GM20431 (cell line): Measurements from ENCODE around the gene CSTB.

ENCODE experiments used
- in situ Hi-C: fragments of 300-500 bp; cut with MseI, MboI; formaldehyde crosslinking; loops from one replicate; pipeline ENCODE4 v1.15.0; 2020; ENCODE audit warnings: low sequenced_read_pairs; ENCODE audit not compliant: unreplicated experiment

CSTB gene

DNA sequence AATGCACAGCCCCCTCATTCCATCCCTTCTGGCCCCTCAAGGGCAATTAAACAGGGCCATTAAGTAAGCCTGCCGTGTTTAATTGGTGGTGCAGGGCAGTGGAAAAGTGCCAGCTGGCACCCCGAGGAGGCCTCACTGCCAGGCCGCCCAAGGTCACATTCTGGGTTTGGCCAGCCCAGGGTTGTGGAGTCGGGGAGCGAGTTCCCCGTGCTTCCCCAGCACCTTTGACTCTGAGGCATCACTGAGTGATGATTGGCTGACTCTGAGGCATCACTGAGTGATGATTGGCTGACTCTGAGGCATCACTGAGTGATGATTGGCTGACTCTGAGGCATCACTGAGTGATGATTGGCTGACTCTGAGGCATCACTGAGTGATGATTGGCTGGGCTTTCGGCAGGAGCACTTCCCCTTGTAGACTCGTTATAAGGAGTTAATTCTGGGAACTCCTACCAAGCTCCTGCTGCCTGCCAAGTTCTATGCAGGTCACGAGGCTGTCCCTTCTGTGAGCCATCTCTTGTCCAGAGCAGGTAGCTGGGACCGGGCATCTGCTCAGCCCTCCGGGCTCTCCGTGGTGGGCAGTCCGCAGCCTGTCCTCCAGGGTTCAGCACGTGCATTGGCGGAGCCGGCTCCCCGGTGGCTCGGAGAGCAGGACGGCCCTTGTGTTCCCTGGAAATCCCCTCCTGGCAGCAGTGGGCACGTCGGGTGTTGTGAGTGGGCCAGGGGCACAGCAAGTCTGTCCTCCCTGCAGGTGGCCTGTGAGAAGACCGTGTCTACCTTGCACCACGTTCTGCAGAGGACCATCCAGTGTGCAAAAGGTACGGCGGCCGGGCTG, 20.9 kb downstream of the CSTB start:
- in situ Hi-C loops = no loop called here

DNA sequence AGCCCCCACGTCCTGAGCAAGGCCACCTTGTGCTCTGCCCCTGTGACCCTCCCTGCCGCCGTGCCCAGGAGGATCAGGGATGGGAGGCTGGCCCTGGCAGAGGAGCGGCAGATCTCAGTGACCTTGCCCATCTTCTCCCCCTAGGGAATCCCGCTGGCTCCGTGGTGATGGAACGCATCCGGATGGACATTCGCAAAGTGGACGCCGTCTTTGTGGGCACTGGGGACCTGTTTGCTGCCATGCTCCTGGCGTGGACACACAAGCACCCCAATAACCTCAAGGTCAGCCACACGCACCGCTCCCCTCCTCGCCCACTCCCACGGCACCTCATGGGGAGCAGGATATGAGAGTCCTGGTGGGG, 22.7 kb downstream of the CSTB start:
- in situ Hi-C loops = no loop called here

GRCh38 chr21:43752758-43753438, 23.2 kb downstream of the CSTB start:
- in situ Hi-C loops = no loop called here

- in situ Hi-C loops = no loop called here
Measured at GRCh38 chr21:43751955-43752591, 24.0 kb downstream of the CSTB start.

DNA sequence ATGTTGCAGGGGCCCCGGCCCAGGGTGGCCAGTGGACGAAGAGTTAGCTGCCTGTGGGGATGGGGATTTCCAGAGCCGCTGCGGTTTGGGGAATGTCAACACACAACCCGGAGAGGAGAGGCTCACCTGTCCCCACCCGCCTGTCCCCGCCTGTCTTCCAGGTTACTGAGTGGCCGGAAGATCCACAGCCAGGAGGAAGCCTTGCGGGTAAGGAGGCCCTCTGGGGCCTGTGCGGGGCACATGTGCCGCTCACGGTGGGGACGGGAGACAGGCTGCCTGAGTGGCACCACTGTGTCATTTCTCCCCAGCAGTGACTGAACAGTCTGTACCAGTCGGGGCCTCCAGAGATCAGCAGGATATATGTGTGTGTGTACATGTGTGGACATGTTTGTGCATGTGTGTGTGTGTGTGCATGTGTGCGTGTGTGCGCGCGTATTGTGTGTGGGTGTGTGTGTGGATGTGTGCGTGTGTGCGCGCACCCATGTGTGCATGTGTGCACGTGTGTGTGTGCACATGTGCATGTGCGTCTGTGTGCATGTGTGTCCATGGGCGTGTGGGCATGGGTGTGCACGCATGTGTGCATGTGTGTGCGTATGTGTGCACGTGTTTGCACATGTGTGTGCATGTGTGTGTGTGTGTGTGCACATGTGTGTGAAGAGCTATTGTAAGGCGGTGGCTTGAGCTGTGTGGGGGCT, 25.6 kb downstream of the CSTB start:
- in situ Hi-C loops = no loop called here

DNA sequence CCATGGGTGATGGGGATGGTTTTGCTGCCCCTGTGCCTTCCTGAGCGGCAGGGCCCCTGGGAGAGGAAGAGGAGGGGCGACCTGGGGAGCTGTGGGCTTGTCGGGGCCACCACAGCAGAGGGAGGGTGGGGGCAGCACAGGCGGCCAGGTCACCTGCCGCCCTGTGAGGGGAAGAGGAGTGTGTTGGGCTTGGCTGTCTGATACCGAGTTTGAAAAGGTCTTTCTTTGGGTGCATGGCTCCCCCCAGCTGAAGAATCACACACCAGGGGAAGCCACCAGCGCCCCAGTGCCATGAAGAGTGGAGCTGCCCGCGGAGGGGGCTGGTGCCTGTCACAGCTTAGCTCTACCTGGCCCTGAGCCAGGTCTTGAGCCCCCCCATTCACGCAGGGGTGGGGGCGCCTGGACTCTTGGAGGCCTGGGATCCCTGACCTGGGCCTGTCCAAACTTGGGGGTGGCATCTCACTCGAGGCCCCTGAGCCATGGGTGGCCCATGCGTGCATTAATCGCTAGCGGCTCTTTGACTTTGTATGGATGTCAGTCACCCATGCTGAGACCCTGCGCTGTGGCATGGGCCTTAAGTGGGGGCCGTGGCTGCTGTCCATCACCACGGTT, 26.4 kb downstream of the CSTB start:
- in situ Hi-C loops = no loop called here

DNA sequence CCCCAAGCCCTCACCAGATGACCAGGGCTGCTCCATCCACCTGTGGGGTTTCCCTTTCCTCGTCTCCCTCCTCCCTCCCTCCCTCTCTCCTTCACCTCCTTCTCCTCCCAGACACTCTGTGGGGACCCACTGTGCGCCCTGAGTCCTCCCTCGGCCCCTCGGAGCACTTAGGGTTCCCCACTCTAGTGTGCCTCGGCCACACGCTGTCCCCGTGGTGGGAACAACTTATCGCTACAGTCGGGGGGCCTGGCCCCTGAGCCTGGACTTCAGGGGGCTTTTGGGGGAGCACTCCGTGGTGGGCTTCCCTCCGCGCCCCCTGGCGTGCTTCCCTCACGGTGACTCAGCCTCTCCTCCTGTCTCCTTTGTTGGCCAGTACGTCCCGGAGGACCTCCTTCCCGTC, 27.5 kb downstream of the CSTB start:
- in situ Hi-C loops = no loop called here

- in situ Hi-C loops = no loop called here
Measured at GRCh38 chr21:43745772-43746517, 30.2 kb downstream of the CSTB start.

DNA sequence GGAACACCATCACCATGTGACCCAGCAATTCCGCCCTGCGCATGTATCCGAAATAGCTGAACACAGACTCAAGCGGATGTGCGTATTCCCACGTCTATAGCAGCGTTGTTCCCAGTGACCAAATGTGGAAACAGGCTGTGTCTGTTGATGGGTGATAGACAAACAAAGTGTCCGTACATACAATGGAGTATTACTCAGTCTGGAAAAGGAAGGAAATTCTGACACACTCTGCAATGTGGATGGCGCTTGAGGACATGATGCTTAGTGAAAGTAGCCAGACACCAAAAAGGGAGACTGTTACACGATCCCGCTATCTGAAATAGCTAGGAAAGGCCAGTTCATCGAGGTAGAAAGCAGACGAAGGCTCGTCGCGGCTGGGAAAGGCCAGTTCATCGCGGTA, 31.4 kb downstream of the CSTB start:
- in situ Hi-C loops = no loop called here

DNA sequence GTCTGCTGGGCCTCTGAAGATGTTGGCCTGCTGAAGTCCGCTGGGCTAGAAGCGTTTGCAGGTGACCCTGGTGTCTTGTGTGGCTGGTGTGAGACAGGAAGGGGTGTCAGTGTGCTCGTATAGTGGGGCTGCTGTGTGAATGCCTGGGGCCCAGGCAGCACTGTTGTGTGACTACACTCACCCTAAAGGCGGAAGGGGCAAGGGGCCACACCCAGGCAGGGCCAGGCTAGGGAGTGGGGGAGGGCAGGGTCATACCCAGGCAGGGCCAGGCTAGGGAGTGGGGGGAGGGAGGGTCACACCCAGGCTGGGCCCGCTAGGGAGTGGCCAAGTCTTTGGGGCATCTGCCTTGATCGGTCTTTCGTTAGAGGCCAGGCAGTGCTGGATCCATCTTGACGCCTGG, 32.2 kb downstream of the CSTB start:
- in situ Hi-C loops = no loop called here

DNA sequence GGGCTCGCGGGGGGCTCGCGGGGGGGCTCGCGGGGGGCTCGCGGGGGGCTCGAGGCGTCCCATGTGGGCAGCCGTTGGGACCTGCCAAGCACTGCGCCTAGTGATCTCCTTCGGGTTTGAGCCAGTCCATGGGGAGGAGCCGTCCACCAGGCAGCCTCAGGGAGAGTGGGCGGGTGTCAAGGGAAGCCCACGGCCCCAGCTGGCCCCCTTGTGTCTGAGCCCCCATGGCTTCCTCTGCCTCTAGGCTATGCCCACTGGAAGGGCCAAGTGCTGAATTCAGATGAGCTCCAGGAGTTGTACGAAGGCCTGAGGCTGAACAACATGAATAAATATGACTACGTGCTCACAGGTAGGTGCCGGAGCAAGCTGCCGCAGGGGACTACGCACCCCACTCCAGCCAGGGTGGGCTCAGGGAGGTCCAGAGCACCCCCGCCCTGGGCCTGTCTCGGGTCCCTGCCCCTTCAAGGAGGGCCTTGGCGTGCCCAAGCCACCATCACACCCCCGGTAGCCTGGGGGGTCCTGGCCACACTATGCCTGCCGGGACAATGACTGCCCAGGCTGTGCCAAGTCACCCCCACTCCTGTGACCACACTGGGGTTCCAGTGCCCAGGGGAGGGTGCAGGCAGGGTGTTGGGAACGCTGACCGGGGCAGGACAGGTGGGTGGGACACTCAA, 34.5 kb downstream of the CSTB start:
- in situ Hi-C loops = no loop called here

- in situ Hi-C loops = no loop called here
Measured at GRCh38 chr21:43740497-43741156, 35.5 kb downstream of the CSTB start.

DNA sequence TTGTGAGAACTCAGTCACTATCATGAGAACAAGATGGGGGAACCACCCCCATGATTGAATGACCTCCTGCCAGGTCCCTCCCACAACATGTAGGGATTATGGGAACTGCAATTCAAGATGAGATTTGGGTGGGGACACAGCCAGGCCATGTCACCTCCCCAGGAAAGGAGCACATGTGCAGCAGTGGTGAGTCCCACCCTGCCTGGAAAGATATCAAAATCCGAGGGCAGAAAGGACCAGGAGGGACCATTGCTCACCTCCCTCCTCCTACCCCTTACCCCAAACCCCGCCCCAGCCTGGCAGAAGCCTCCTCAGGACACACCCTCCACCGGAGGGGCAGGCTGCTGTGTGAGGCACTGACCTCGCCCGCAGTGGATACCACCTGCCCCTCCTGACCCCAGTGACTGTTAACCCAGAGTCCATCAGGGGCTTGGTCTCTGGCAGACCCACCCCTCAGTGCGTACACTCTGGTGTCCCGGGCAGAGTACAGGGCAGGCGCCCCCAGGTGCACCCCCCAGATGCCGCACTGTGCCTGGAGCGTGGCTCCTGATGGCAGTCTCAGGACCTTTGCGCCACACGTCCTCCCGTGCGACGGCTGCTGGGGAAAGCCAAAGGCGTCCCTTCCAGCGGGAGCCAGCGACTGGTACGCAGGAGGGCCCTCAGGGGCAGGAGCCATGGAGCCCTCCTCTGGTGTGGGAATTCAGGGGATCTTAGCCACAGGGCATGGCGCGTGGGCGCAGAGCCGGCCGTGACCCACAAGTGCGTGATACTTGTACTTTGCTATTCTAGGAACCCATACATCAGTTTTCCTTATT, 36.3 kb downstream of the CSTB start:
- in situ Hi-C loops = no loop called here

GRCh38 chr21:43737158-43737950, 38.8 kb downstream of the CSTB start:
- in situ Hi-C loops = no loop called here

DNA sequence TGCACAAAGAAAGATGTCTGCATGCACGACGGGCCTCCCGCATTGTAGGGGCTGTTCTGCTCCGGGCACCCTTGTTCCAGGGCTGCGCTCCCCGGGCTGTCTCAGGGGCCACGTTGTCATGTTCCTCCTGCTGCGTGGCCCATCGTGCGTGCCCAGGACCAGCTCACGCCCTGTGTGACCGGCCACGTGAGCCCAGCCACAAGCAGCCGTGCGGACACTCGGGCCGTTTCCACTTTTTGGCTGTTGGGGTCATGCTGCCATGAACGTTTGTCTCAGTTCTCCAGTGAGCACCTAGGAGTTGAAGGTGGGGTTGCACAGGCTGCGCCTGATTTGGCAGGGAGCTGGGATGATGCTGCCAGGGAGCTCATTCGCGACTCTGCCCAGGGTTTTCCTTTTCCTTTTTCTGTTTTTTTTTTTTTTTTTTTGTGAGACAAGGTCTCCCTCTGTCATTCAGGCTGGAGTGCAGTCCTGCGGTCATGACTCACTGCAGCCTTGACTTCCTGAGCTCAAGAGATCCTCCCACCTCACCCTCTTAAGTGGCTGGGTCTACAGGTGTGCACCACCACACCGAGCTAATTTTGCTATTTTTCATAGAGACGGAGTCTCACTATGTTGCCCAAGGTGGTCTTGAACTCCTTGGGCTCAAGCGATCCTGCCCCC, 39.8 kb downstream of the CSTB start:
- in situ Hi-C loops = no loop called here

DNA sequence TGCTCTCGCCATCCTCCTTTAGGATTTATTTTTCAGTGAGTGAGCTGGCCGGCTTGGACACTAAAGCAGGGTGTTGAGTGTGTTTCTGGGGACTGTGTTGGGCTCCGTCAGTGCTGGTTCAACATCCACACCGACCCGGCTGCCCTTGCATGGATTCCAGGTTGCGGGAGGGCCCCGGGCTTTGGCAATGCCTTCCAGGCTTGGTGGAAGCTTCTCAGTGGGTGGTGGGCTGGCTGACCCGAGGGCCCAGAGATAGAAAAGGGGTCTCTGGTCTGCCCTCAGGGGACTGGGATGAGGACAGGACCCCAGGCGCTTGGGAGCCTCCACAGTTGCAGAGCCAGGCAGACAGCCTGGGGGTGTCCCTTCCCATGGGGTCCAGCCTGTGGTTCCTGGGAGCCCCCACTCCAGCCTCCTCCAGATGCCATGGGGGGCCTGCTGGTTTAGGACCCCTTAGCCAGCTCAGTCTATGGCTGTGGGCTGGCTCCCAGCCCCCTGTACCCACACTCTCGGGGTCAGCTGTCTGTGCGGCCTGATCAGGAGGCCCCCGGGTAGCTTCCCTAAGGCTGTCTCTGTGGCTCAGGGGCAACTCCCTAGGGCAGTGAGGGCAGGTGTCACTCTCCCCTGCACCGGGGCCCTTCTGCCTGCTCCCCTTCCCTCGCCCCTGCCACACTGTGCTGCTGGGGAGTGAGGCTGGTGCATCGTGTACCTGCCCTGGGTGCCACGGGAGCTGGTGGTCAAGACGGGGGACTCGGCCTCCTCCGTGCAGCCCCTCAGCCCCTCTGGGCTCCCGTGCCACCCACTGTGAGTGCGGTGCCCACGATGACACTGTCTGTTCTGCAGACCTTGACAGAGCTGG, 40.6 kb downstream of the CSTB start:
- in situ Hi-C loops = no loop called here
